ENCODE results near the gene NR3C1.

NR3C1 gene

GRCh38 chr5:143315214-143315613 lies 88.3 kb downstream of the NR3C1 start:
- DNase-seq (ENCODE audit: insufficient read length, low spot score): no peak
- no peak for TF ChIP-seq CTCF (IDR thresholded peaks at IDR 0.05; ENCODE audit: insufficient read depth, missing control alignments)
- no peak for FAIRE-seq

- no peak for DNase-seq (ENCODE audit: insufficient read length, low spot score)
- no peak for TF ChIP-seq CTCF (IDR thresholded peaks at IDR 0.05; ENCODE audit: insufficient read depth, missing control alignments)
- FAIRE-seq: no peak
Measured at GRCh38 chr5:143314659-143315058, 88.8 kb downstream of the NR3C1 start.

- no peak for DNase-seq (ENCODE audit: insufficient read length, low spot score)
- FAIRE-seq: no peak
- no peak for TF ChIP-seq CTCF (IDR thresholded peaks at IDR 0.05; ENCODE audit: insufficient read depth, missing control alignments)
Measured at GRCh38 chr5:143314099-143314498, 89.4 kb downstream of the NR3C1 start.

- DNase-seq (ENCODE audit: insufficient read length, low spot score): no peak
- no peak for TF ChIP-seq CTCF (IDR thresholded peaks at IDR 0.05; ENCODE audit: insufficient read depth, missing control alignments)
- FAIRE-seq: no peak
Measured at GRCh38 chr5:143313298-143313852, 90.1 kb downstream of the NR3C1 start.

- DNase-seq (ENCODE audit: insufficient read length, low spot score): no peak
- no peak for TF ChIP-seq CTCF (IDR thresholded peaks at IDR 0.05; ENCODE audit: insufficient read depth, missing control alignments)
- no peak for FAIRE-seq
Measured at GRCh38 chr5:143312822-143313221, 90.7 kb downstream of the NR3C1 start.

- no peak for TF ChIP-seq CTCF (IDR thresholded peaks at IDR 0.05; ENCODE audit: insufficient read depth, missing control alignments)
- DNase-seq (ENCODE audit: insufficient read length, low spot score) (no peak), FAIRE-seq (no peak)
Measured at GRCh38 chr5:143311955-143312354, 91.5 kb downstream of the NR3C1 start.

- FAIRE-seq (no peak), DNase-seq (ENCODE audit: insufficient read length, low spot score) (no peak)
- TF ChIP-seq CTCF (IDR thresholded peaks at IDR 0.05; ENCODE audit: insufficient read depth, missing control alignments): no peak
Measured at GRCh38 chr5:143311428-143311827, 92.1 kb downstream of the NR3C1 start.

All from D721Med (cell line).